ENCODE measurements around the gene SDK1.

DNA sequence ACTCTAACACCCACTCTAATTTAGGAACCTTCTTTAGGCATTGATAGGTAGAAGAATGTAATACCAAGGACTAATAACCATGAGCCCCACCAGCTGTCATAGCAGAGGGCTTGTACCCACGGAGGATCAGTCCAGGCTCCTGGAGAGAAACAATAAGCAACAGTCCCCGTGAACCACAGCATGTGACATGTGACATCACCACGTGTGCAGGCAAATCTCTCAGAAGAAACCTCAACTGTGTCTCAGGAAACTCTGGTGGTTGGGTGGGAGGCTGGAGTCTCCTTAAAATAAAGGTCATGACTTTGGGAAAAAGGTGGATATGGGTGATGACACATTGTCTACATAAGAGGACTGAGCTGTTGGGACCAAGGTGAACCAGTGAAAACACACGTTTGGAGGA, 727.2 kb downstream of the SDK1 start:
- TF ChIP-seq CTCF (IDR thresholded peaks at IDR 0.05; ENCODE audit: borderline replicate concordance, extremely low read depth, low read length, poor library complexity, severe bottlenecking) (no peak), EZH2 (IDR thresholded peaks at IDR 0.05; ENCODE audit: borderline replicate concordance, low read depth, low read length, severe bottlenecking) (no peak)
